Jurkat, Clone E6-1 (cell line): ENCODE data around the gene SERPINB1.
"Not testable (repeated sequence)": the region's sequence is repeated elsewhere in the genome, so short reads cannot be mapped to it uniquely, and the experiment has no call there.

ENCODE experiments used
- DNase-seq: peaks from one replicate; pipeline ENCODE4 v3.0.0-alpha.2; 2011; ENCODE audit warnings: low read depth, low spot score
- H3K4me3 ChIP-seq: 2 replicates; pipeline ENCODE4 v1.5.1; 2011; ENCODE audit warnings: mild to moderate bottlenecking, low read length, control low read depth, moderate library complexity

The SERPINB1 gene

DNA sequence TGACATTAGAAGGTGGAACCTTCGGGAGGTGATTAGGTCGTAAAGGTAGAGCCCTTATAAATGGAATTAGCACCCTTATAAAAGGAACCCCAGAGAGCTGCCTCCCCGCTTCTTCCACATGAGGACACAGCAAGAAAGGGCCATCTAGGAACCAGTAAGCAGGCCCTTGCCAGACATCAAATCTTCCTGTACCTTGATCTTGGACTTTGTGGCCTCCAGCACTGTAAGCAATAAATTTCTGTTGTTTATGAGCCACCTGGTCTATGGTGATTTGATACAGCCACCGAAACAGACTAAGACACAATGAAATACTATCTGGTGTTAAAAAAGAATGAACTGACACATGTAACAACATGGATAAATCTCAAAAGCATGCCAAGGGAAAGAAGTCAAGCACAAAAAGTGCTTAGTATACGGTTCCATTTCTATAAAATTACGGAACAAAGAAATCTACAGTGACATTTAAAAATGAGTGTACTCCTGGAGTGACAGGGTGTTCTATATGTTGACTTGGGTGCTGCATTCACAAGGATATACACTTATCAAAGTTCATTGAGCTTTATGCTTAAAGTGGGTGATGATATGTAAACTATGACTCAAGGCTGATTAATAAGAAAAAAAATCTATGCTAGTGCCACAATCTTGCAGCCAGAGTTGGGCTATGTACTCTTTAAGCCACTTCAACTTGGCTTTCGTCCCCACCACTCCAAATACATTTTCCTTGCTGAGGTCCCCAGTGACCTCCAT, 18.4 kb downstream of the SERPINB1 start:
- H3K4me3 ChIP-seq, result no peak overlapping the region
- DNase-seq, result no peak

DNA sequence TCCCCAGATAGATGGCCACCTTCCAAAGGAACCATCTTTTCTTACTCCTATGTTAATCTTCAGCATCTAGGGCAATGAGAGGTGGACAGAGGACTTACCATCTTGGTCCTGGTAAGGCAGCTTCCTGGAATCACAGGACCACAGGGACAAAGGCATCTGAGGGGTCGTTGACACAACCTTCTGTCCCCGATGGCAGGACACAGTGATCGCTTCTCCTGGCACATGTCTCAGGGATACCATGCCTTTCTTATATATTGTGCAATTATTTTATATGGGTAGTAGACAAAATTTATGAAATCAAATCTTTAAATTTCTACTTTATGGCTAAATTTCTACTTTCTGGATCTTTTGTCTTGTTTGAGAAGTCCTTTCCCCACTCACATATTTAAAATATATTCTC, 20.1 kb downstream of the SERPINB1 start:
- H3K4me3 ChIP-seq, result no peak overlapping the region
- DNase-seq, result no peak

DNA sequence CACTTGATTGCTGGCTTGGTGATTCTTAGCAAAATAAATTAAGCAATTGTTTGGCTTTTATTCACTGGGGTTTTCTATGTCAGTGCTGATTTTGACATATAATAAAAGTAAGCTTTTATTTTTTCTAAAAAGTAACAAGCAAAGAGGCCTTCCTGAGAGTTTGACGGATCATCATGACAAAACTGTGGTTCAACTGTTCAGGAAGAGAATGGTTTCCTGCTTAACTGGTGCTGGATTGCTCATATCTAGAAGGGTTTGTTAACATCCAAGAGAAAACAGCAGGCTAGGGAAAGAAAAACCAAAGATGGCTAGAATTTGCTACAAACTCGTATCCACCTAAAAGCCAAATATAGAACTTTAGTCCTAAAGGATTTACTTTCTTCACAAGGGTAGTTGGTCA, 21.2 kb downstream of the SERPINB1 start:
- DNase-seq, result peak; percentile 54
- peak overlapping the region; percentile 11; the same call in 1 of the 2 replicates for H3K4me3 ChIP-seq

DNA sequence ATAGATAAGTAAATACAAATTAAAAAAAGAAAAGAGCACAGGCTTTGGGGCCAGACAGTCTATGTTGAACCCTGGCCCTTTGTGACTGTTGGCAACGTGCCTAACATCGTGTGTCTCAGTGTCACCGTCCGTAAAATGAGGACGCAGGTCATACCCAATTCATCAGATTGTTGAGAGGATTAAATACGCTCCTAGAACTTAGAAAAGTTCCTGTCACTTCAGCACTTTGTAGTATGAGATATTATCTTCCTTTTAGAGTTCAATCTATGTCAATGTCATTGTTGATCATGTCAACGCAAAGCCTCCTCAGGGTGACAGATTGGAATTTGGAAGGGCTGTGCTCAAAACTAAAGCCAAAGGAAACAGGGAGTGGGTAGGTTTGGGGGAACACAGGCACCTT, 21.7 kb downstream of the SERPINB1 start:
- no peak for DNase-seq
- H3K4me3 ChIP-seq, result peak overlapping the region; percentile 11

DNA sequence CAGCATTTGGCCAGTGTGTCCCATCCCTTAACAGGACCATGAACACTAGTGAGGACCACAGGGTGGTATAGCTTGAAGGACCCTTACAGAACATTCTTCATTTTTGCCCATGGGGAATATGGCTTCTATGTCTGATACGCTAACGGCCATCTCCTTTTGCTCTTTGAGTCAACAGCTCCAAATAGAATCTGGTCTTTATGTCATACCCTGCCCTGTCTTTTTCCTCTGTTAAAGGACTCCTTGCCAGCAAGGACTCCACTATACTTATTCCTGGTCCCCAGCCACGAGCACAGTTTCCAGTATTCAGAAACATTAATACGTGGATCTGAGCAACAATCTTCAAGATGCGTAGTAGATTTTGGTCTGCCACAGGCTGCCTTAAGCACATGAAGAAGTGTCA, 22.5 kb downstream of the SERPINB1 start:
- no peak for DNase-seq

DNA sequence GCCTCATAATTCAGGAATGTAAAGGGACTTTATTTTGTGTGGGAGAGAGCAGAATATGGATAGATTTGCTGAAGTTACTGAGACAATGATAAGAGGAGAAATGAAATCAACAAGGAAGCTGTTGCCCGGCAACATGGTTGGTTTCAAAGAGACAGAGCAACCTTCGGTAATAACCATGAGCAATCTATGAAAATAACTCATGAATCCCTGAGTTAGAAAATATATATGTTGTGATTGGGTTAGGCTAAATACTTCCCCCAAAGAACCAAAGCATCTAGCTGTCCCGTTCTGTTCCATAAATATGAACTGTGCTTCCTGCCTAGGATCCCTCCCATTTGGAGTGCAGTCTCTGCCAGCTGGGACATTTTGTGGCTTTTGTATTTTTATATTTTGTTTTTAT, 23.1 kb downstream of the SERPINB1 start:
- H3K4me3 ChIP-seq, result no peak overlapping the region
- no peak for DNase-seq

More for the DNA sequence above, 22.5 kb downstream of the SERPINB1 start:
- no peak overlapping the region for H3K4me3 ChIP-seq

DNA sequence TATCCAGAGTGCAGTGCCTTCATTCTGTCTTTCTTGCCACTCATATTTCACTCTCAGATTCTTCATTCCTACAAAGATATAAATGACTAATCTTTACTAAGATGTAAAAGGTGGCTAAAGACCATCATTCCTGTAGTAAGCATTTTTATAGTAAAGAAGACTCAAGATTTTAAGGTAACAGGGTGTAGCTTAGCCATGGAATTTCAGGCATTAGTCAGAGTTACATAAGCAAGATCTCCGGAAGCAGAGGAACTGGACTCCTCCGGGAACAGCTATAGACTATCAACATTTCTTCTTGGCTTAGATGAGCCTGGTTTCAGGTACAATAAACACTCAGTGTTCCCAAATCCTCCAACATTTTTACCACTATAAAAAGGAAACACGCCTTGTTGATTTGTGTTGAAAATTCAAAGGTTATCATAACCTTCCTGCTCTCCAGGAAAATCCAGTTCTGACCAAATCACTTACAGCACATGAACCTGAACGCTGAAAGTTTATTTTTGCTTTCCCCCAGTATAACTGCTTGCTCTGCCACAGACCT, 23.7 kb downstream of the SERPINB1 start:
- no peak for DNase-seq
- no peak overlapping the region for H3K4me3 ChIP-seq

DNA sequence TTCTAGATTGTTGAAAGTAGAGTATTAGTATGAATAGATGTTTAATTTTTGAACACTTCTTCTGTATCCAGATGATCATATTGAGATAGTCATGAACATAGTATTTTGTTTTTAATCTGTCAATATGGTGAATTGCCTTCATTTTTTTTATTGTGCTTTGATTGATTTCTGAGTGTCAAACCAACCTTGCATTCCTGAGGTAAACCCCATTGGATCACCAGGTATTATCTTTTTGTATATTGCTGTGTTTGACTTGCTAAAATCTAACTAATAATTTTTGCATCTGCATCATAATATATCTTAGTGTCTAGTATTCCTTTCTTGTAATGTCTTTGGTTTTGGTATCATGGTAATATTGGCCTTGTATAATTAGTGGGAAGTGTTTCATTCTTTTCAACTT, 25.5 kb downstream of the SERPINB1 start:
- no peak overlapping the region for H3K4me3 ChIP-seq
- no peak for DNase-seq

DNA sequence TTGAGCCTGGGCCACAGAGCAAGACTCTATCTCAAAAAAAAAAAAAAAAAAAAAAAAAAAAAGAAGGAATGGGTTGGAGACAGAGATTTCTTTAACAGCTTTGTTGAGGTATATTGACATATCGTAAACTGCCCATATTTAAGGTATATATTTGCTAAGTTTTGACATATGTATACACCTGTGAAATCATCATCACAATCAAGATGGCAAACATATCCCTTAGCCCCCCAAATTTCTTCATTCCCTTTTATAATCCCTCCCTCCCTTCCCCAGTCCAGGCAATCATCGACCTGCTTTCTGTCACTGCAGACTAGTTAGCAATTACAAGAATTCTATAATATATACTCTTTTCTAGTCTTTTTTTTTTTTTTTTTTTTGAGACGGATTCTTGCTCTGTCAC, 29.0 kb downstream of the SERPINB1 start:
- DNase-seq, result no peak
- no peak overlapping the region for H3K4me3 ChIP-seq

DNA sequence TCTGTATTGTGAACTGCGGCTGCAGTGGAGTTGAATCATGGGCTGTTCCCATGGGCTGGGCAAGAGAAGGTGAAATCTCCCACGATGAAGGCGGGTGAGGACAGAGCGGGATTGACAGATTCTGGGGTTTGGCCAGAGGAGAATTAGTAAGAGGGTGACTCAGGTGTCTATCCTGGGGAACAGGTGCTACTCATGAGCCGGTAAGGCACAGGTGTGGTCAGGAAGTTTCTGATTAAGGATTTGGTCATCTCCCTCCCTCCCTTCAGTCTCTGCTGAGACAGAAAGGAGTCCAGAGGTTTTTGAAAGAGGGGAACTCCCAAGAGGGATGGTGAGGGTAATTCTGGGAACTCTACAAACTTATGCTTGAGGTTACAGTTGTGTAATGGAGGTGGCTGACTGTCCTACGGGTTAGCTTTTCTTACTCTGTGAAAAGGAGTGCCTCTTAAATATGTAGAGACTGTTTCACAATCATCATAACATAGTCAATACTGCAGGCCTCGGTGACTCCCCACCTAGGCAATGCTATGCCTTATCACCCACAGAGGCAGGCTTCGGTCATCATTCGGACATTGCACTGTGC, 31.5 kb downstream of the SERPINB1 start:
- no peak overlapping the region for H3K4me3 ChIP-seq
- DNase-seq, result no peak

DNA sequence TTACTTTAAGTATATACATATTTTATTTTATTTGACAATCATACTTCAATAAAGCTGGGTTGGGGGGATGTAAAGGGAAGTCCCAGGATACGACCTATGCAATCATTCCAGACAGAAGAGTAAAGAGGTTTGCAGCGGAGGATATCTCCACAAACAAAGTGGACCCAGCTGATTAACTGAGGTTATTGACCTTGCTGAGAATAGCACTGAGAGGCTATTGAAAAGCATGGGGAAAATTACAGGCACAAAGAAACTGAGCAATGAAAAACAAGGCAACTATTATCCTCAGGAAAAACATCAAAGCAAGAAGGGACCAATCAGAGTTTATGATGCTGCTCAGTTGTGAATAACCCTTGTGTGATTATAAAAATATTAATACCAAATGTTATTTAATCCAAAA, 32.6 kb downstream of the SERPINB1 start:
- no peak for DNase-seq
- no peak overlapping the region for H3K4me3 ChIP-seq

DNA sequence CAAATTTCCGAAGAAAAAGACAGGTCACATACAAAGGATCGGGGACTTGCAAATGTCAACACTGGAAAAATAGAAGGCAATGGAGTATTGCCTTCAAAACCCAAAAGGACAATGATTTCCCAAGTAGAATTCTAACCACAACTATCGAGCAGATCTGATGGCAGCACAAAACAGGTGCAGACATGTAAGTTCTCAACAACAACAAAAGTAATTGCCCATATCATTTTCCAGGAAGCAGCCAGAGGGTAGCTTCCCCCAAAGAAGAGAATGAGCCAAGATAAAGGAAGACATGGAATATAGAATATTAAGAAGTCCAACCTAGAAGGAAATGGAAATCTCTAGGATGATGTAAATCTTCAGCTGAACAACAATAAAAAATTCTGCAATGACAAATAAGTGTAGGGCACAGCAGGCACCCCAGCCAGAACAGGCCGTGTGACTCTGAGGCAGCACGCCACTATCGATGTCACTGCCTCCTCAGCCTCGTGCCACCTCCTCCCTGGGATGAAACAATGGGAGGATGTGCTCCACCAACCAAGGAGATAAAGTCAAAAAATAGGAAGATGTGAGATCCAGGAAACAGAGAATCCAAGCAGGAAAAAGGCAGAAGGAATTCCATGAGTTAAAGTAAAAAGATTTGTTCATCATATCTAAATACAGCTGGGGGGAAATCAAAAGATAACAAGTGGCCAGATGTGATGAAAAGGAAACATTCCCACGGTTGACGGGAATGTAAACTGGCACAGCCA, 34.1 kb downstream of the SERPINB1 start:
- no peak for DNase-seq
- H3K4me3 ChIP-seq, result no peak overlapping the region

DNA sequence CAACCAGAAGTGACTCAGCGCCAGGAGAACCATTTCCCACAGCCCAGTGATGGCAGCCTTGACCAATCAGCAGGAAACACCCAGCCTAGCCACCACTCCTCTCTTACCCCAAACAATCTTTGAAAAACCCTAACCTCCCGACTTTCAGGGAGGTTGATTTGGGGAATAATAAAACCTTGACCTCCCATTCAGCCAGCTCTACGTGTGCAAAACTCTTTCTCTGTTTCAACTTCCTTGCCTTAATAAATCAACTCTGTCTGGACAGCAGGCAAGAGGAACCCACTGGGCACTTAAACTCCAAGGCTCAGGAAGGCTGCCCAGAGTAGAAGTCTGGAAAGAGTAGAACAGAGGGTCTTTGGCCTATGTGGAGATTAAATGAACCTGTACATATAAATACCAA, 35.0 kb downstream of the SERPINB1 start:
- H3K4me3 ChIP-seq, result no peak overlapping the region
- DNase-seq, result no peak

DNA sequence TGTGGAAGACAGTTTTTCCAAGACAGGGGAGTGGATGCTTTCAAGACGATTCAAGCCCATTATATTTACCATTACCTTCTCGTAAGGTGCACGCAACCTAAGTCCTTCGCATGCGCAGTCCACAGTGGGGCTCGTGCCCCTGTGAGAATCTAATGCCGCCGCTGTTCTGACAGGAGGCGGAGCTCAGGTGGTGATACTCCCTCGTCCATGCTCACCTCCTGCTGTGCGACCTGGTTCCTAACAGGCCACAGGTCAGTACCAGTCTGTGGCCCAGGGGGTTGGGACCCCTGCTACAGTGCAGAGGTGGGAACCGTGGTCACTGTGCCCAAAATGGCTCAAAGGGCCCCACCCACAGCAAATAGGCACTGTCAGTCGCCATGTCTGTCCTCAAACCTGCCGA, 36.6 kb downstream of the SERPINB1 start:
- H3K4me3 ChIP-seq, result no peak overlapping the region
- DNase-seq, result no peak

DNA sequence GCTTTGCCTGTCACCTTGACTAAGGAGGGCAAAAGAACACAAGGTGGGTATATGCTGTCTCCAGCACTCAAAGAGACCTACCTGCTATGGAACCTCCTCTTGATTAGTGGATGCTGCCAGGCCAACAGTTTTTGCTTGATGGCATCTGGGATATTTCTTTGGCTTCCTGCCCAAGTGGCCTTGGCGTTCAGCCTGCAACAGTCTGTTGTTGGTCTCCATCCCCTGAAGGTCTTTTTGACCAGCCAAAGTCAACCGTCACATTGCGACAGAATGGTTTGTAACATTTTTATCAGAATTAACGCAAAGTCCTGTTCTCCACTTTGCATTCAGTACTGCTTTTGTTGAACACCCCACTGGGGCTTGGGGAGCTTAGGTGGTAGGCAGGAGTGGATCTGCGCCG, 37.1 kb downstream of the SERPINB1 start:
- no peak for DNase-seq
- H3K4me3 ChIP-seq, result no peak overlapping the region

DNA sequence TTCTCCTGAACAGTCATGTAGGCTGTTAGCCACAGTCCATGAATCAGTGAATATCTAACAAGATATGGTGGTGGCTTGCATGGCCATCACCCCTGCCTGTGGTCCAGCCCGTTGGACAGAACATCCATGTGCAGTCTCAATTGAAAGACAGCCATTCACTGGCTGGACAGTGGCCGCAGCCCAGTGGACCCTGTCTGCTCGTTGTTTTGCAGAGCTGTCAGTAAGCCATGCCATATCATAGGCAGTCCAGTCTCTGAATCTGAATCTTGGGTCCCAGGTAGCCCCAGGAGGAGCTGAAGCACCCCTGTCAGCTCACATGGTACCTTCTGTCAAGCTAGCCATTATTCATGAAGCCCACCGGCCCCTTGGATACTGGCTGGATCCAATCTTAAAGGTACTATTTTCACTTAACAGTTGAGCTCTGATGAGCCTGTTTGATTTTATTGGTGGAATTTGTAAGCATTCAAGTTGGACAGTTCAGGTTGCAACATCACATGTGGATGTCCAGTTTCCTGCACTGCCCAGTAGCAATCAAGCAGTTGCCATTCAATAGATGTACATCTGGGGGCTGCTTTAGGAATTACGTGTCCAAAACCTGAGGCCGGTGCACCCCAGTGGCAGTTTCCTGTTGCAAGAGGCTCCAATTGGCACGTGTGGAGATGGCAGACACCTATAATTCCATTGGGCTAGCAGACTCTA, 37.8 kb downstream of the SERPINB1 start:
- H3K4me3 ChIP-seq, result no peak overlapping the region
- no peak for DNase-seq

DNA sequence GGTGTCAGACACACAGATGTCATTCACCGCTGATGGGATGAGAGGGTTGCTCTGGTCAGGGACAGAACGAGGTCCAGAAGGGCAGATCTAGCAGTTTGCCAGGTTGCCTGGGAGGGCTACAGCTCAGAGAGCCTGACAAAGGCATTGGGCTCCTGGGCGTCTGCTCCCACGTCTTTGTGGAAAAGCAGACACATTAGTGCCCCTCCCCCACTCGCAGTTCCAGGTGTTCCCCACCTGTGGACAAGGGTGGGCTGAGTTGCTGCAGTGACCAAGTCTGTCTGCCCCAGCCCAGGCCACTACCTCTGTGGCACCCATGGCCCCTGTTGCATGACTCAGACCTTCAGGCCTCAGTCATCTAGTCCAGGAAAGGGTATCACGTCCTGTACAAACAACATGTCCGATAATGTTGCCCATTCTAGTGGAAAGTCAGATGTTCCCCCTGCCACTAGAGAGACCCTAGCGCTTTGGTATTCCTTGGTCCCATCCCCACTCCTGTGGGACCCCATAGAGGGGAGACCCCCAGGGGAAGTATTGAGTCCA, 39.1 kb downstream of the SERPINB1 start:
- H3K4me3 ChIP-seq, result no peak overlapping the region
- no peak for DNase-seq

DNA sequence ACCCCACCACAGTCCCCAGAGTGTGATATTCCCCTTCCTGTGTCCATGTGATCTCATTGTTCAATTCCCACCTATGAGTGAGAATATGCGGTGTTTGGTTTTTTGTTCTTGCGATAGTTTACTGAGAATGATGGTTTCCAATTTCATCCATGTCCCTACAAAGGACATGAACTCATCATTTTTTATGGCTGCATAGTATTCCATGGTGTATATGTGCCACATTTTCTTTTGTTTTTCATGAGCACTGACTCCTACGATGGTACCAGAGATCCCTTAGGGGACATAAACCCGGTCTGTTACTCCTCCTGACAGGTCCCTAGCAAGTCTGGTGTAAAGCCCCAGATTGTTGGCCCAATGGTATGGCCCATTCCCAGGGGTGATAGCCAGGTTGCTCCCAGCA, 40.0 kb downstream of the SERPINB1 start:
- not testable (repeated sequence) for H3K4me3 ChIP-seq, DNase-seq

DNA sequence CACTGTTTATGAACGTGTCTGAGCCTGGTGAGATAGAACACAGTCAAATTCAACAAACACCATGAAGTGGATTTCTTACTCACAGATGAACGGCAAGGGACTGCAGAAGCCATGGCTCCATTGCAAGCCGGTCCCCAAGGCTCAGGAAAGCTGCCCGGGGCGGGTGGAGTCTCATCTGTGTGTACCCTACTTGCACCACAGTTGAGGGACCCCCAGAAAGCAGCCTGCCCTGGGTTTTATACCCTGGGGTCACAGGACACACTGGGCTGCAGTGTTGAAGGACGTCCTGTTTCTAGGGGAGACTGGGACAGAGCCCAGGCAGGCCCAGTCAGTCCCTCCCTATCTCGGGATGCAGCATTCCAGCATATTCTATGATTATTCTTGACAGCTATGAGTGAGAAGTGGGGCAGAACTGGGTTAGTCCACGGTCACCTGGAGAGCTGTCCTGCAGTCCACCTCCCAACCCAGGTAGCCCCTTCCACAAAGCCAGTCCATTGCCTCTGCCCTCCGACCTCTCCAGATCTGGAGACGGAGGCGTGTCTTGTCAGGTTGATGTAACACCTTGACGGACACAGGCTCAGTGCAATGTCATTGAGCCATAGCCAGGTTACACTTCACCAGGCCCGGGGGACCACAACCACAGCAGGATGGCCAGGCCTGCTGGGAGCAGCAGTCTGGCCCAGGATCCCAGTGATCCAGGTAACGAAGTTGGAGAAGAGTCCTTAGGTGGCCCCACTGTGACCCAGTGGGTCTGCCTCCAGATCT, 40.9 kb downstream of the SERPINB1 start:
- H3K4me3 ChIP-seq, result no peak overlapping the region
- no peak for DNase-seq
